Liver (tissue), 3 donors: ENCODE results near the gene PCDH10.

Experiments used
- FOXA1 ChIP-seq: IDR thresholded peaks from 2 replicates; pipeline ENCODE4 v1.6.1; 2016; ENCODE audit warnings: antibody characterized with exemption
- GABPA ChIP-seq, 2 donors: IDR thresholded peaks in 1 of 2; conservative IDR thresholded peaks in 1 of 2; 2 replicates each; pipeline ENCODE4 v1.6.1; 2016; ENCODE audit warnings: antibody characterized with exemption in 2 of 2, mild to moderate bottlenecking in 1 of 2, moderate library complexity in 1 of 2
- JUND ChIP-seq, 2 donors: IDR thresholded peaks; 2 replicates each; pipeline ENCODE4 v1.6.1; 2016; ENCODE audit warnings: antibody characterized with exemption in 2 of 2
- REST ChIP-seq: IDR thresholded peaks from 2 replicates; pipeline ENCODE4 v1.6.1; 2016; ENCODE audit warnings: antibody characterized with exemption, mild to moderate bottlenecking
- SP1 ChIP-seq: IDR thresholded peaks from 2 replicates; pipeline ENCODE4 v1.6.1; 2018; ENCODE audit warnings: antibody characterized with exemption, mild to moderate bottlenecking
- TF ChIP-seq, protein P1 (sequence below): fragments of 150-350 bp; IDR thresholded peaks from 2 replicates; pipeline ENCODE4 v1.5.1; 2017; ENCODE audit warnings: improper control_type of control experiment, low read depth, low read length; ENCODE audit not compliant: missing input control
- donor health status: healthy.
- donor health status: healthy.

- no peak for TF ChIP-seq JUND (IDR thresholded peaks at IDR 0.05)
- TF ChIP-seq, protein P1, sequence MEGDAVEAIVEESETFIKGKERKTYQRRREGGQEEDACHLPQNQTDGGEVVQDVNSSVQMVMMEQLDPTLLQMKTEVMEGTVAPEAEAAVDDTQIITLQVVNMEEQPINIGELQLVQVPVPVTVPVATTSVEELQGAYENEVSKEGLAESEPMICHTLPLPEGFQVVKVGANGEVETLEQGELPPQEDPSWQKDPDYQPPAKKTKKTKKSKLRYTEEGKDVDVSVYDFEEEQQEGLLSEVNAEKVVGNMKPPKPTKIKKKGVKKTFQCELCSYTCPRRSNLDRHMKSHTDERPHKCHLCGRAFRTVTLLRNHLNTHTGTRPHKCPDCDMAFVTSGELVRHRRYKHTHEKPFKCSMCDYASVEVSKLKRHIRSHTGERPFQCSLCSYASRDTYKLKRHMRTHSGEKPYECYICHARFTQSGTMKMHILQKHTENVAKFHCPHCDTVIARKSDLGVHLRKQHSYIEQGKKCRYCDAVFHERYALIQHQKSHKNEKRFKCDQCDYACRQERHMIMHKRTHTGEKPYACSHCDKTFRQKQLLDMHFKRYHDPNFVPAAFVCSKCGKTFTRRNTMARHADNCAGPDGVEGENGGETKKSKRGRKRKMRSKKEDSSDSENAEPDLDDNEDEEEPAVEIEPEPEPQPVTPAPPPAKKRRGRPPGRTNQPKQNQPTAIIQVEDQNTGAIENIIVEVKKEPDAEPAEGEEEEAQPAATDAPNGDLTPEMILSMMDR, result no peak
- no peak for TF ChIP-seq FOXA1
- no peak for TF ChIP-seq GABPA (IDR thresholded peaks at IDR 0.05 in 1 of 2, conservative IDR thresholded peaks at IDR 0.05 in 1 of 2)
- TF ChIP-seq SP1, result no peak
- no peak for TF ChIP-seq REST
These were observed 59.7 kb downstream of the PCDH10 start for GRCh38 chr4:133208694-133209285.
